Glutamatergic neuron (in vitro differentiated cells): ENCODE results near the gene ICAM4. TPM values are rescaled to one million over a fixed set of nuclear protein-coding genes. Genes with fewer than 3 reads are reported as not detected.

Source experiments
- DNase-seq: peaks from one replicate; pipeline ENCODE4 v3.0.0; 2022
- H3K27ac Mint-ChIP-seq: one replicate; pipeline ENCODE4 v1.8.0; 2020; ENCODE audit warnings: mild to moderate bottlenecking, mixed read lengths, inconsistent platforms; ENCODE audit not compliant: unreplicated experiment
- H3K27me3 Mint-ChIP-seq: one replicate; pipeline ENCODE4 v1.8.0; 2020; ENCODE audit warnings: mild to moderate bottlenecking, moderate library complexity, mixed read lengths, inconsistent platforms; ENCODE audit not compliant: unreplicated experiment
- H3K36me3 Mint-ChIP-seq: one replicate; pipeline ENCODE4 v1.8.0; 2020; ENCODE audit warnings: mild to moderate bottlenecking, mixed read lengths, inconsistent platforms; ENCODE audit not compliant: unreplicated experiment
- H3K4me1 Mint-ChIP-seq: one replicate; pipeline ENCODE4 v1.8.0; 2020; ENCODE audit warnings: mild to moderate bottlenecking, low read depth, mixed read lengths, inconsistent platforms; ENCODE audit not compliant: unreplicated experiment
- H3K4me3 Mint-ChIP-seq: one replicate; pipeline ENCODE4 v1.8.0; 2020; ENCODE audit warnings: mild to moderate bottlenecking, mixed read lengths, inconsistent platforms; ENCODE audit not compliant: unreplicated experiment
- H3K9me3 Mint-ChIP-seq: one replicate; pipeline ENCODE4 v1.8.0; 2020; ENCODE audit warnings: mild to moderate bottlenecking, moderate library complexity, mixed read lengths, inconsistent platforms; ENCODE audit not compliant: unreplicated experiment
- CTCF ChIP-seq: fragments of 200-600 bp; sonication (generic); IDR thresholded peaks from one replicate; pipeline ENCODE4 v1.5.0; 2021; ENCODE audit not compliant: partially characterized antibody, unreplicated experiment
- total RNA-seq: library from RNA; stranded (reverse); fragmentation: NEBNext Ultra II Directional; extraction: Animal tissue kit (Norgen Biotek cat#: 25700); gene quantifications from one replicate; pipeline ENCODE4 v1.2.1, GENCODE V29; 2021; ENCODE audit not compliant: unreplicated experiment

Gene ICAM4
- total RNA-seq, 1 donor from 2014 or later: not detected

DNA sequence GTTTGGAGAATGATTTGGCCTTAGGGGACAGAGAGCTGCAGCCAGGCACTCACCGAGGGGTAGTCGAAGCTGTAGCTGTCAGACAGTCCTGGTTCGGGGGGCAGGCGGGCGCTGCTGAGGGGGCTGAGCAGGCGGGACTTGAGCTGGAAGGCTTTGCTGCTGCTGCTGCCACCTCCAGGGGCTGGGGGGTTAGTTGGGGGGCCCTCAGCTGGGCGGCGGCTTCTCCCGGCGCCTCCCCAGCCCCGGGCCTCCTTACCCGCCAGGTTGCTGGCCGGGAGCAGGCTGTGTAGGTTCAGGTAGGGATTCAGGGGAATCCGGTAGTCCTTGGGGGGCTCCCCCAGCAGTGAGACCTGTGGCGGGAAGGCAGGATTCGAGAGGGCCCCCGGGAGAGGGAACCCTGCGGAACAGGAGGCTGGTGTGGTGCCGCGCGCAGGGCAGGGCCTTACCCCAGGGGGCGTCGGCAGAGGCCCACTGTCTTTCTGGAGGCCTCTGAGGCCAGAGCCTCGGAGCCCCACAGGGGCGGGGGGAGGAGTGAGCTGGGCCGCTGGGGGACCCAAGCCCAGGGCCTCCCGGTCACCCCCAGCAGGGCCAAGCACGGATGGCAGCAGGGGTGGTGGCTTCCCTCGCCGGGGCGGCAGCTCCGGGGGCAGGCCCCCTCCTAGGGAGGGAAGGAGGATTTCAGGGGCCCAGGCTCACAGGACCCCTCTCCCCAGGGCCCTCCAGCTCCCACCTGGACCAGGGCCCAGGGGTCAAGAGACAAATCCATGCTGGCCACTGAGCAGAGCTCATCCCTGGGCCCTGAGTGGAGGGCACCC lies 34.1 kb downstream of the ICAM4 start:
- Mint-ChIP-seq H3K9me3 (peaks cover 4% of the 10 kb centered on the region), H3K27ac (no peak overlapping the region), H3K4me3 (no peak overlapping the region), H3K4me1 (peaks cover 5% of the 10 kb centered on the region), H3K36me3 (no peaks in the 10 kb centered on the region), H3K27me3 (peaks cover 11% of the 10 kb centered on the region)
- TF ChIP-seq CTCF: no peak
- DNase-seq: no peak

DNA sequence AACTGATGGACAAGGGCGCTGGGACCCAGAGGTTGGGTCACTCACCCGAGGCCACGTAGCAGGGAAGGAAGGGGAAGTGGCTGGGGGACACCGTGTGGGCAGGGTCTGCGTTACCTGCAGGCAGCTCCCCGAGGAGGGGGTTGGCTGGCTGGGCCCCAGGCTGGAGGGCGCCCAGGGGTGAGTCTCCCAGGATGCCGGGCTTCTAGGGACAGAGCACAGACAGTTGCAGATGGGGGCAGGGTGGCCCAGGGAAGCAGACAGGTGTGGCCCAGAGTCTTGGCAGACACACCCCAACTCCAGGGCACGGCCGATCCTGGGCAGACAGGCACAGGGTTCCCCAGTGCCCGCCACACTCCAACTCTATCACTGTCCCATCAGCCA lies 34.7 kb downstream of the ICAM4 start:
- Mint-ChIP-seq H3K4me3 (no peak overlapping the region), H3K4me1 (no peaks in the 10 kb centered on the region), H3K27me3 (peaks cover 9% of the 10 kb centered on the region), H3K36me3 (no peaks in the 10 kb centered on the region), H3K9me3 (peaks cover 1% of the 10 kb centered on the region), H3K27ac (no peak overlapping the region)
- no peak for DNase-seq
- no peak for TF ChIP-seq CTCF

DNA sequence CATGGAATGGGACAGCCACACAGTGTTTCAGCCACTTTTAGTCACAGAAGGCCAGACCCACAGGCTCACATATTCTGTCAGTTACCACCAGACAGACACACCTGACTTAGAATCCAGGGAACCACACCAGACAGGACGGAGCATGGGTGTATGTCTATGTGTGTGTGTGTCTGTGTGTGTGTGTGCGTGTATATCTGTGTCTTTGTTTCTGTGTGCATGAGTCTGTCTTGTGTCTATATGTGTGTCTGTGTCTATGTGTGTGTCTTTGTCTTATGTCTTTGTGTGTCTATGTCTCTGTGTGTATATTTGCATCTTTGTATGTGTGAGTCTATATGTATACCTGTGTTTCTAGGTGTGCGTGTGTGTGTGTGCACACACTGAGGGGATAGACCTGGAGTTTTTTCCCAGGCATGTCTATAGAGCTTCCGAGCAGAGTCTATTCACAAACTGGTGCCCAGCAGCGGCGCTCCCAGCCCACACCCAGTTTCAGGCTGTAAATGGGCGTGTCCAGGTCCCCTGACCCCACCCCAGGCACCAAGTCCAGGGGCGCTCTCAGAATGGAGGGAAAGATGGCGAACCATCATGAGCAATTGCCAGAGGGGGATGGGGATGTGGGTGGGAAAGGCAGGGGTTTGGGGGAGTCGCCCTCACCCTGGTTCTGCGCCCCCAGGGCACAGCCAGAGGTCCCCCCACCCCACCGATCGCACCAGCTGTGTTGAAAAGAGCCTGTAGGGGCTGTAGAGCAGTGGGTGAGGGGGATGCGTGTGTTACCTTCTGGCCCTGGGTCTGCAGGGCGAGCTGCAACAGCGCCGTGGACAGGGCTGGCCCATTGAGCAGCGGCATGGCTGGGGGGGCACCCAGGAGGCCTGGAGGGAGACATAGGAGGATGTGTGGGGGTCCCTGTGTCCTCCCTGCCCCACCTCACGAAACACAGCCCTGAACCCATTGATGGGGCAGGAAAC lies 35.4 kb downstream of the ICAM4 start:
- H3K4me3 Mint-ChIP-seq: no peak overlapping the region
- H3K9me3 Mint-ChIP-seq: peaks cover 1% of the 10 kb centered on the region
- TF ChIP-seq CTCF: no peak
- DNase-seq: no peak
- peak overlapping the region; percentile 3 for H3K27ac Mint-ChIP-seq
- H3K27me3 Mint-ChIP-seq: peaks cover 9% of the 10 kb centered on the region
- H3K4me1 Mint-ChIP-seq: no peaks in the 10 kb centered on the region
- H3K36me3 Mint-ChIP-seq: no peaks in the 10 kb centered on the region

DNA sequence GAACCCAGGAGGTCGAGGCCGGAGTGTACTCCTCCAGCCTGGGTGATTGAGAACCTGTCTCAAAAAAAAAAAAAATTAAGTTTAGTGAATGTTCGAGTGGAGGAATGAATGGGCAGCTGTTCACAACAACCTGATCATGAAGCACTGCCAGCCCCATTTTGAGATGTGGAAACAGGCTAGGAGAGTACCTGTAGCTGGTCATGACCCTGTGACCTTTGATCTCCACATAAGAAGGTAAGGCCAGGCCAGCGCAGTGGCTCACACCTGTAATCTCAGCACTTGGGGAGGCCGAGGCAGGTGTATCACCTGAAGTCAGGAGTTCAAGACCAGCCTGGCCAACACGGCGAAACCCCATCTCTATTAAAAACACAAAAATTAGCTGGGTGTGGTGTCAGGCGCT lies 39.0 kb downstream of the ICAM4 start:
- Mint-ChIP-seq H3K4me1 (no peaks in the 10 kb centered on the region), H3K27me3 (peaks cover 6% of the 10 kb centered on the region), H3K4me3 (no peak overlapping the region), H3K36me3 (no peaks in the 10 kb centered on the region), H3K9me3 (peaks cover 1% of the 10 kb centered on the region), H3K27ac (no peak overlapping the region)
- DNase-seq: no peak
- no peak for TF ChIP-seq CTCF
